Left forelimb (tissue), 1 donor: ENCODE data around the gene TP63.

Experiments
- DNase-seq: peaks from one replicate; pipeline ENCODE4 v3.0.0-alpha.2; 2018; ENCODE audit warnings: low spot score

Gene TP63

DNA sequence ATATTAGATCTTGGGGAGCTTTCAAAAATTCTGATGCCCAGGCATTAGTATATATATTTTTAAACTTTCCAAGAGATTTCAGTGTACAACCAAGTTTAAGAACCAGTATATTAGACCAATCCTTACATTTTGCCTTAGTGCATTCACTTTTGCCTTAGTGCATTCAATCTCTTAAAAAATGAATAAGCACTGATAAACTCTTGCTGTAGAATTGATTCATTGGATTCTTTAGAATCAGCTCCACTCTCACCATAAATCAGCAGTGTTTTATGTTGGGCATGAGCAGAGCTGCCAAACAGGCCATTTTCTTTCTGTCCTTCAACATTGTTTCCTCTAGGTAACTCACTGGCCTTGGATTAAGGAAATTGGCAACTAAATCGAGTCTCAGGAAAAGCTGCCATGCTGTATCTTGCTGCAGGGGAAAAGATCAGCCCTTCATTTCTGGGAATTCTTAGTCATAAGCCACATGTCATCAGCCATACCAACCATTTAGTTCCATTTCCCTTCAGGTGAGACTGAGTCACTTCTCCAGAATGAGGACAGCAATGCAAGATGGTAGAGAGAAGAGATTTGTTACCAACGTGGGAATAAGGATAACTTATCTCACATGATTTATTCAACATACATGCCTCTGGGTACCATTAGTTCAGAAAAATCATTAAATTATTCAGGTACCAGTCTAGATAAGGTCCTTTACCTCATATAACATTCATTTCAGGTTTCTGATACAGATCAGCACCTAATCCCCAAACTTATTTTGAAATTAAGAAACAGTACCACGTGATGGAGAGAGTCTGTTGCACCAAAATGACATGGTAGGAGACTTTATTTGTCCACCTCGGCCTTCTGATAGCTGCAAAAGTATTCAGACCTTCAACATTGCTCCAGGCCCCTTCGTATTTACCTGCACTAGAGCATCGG, 297.0 kb downstream of the TP63 start:
- DNase-seq: no peak

DNA sequence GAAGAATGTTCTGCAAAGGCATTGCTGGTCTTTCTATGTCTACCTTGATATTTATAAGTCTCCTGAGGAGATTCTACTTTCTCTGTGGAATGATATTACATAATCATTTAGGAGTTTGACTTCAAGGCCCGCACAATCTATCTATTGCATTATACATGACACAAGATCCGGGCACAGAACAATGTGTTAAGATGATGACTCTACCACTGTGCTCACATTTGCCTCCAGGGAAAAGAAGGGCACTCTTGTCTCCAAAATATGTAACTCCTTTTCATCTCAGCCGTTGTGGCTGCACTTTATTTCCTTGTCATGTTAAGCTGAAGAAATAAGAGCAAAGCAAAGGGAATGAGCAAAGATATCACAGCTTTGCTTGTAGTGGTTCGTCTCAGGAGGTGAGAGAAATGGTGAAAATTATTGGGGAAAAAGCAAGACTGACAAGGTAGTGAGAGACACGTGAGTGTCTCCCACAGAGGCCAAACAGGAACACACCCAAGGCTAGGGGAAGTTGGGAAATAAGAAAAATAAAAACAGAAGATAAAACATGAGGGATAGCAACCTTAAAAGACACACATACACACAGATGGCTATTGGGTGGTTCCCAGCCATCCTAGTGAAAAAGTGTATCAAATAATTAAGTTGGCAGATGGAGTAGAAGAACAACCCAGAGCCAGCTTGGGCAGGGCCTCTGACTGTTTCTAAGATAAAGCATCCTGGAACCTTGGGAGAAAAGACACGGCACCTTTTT, 305.2 kb downstream of the TP63 start:
- DNase-seq: no peak

DNA sequence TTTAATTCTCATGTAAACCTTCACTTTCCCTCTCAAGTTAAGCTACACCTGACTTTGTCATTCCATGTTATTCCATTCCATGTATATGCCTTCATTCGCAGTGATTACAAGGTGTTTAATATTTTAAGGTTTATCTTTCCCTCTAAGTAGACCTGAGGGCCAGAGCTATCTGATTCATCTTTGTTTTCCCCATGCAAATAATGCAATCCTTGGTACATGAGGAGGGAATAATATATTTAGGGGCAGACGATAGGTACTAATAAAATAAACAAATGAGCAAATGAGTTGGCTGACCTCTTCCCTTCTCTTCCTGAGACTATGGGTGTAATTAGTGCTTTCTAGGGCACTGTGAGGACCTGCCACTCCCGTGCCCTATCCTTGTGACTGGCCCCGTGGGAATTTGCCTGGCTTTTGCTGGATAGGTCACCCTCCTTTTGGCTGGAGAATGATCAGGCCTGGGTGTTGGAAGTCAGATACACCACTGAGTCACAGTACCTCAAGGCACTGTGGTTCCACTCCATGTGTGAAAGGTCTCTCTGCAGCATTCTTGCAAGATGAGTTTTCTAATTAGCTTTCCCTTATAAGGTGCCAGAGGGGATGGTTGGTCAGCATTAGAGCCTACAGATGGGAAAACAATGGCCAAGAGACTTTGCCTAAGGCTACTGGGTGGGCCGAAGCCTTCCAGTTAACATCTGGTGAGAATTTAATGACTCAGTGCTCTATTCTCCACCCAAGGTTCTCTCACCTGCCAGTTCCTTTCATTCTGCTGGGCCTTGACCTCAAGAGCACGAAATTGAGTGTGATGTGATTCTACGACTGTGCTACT, 306.3 kb downstream of the TP63 start:
- no peak for DNase-seq

DNA sequence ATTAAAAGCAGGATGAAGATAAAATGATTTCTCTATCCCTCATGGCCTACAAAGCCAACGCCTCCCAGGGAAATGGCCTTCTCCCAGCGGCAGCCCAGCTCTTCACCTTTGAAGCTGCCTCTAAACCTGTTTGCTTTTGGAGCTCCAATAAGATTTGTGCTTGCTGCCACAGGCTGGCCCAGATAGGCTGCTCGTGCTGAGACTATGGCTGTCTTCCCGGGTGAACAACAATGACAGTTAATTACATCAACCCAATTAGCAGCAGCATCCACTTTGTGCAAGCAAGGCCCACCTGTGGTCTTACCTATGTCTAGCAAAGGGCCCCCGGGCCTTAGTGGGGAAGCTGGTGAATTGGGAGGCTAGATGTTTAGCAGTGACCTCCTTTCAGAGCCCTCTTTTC, 309.9 kb downstream of the TP63 start:
- no peak for DNase-seq

DNA sequence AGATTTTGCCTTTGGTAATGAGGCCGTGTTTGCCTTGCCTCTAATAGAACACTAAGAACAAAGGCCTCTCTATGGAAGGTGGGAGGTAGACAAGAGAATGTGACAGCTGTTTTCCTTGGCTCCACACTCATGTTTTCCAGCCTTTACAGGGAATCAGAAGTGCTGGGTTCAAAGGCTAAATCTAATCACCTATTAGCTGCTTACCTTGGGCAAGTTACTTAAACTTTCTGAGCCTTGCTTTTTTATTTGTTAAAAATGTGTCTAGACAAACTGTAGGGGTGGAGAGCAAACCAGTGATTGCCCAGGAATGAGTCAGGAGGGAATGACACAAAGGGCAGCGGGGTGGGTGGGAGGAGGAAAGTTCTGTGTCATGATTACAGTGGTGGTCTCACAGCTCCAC, 310.5 kb downstream of the TP63 start:
- DNase-seq: no peak

DNA sequence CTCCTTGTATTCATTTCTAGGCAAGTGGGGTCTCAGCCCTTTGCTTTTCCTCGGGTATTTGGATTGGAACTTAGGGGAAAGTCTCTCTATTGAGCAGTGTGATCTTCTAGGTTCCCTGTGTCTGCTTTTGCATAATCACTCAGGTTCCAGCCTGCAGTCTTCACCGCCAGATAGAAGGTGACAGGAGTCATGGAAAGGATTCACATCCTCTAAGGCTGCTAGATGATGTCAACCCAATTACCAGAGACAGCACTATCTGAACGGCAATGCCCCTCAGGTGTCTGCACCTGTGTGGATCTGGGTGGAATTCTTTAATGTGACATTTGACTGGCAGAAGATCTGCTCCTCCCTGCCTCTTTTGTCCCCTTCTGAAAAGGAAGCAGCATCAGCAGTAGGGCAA, 311.8 kb downstream of the TP63 start:
- no peak for DNase-seq

DNA sequence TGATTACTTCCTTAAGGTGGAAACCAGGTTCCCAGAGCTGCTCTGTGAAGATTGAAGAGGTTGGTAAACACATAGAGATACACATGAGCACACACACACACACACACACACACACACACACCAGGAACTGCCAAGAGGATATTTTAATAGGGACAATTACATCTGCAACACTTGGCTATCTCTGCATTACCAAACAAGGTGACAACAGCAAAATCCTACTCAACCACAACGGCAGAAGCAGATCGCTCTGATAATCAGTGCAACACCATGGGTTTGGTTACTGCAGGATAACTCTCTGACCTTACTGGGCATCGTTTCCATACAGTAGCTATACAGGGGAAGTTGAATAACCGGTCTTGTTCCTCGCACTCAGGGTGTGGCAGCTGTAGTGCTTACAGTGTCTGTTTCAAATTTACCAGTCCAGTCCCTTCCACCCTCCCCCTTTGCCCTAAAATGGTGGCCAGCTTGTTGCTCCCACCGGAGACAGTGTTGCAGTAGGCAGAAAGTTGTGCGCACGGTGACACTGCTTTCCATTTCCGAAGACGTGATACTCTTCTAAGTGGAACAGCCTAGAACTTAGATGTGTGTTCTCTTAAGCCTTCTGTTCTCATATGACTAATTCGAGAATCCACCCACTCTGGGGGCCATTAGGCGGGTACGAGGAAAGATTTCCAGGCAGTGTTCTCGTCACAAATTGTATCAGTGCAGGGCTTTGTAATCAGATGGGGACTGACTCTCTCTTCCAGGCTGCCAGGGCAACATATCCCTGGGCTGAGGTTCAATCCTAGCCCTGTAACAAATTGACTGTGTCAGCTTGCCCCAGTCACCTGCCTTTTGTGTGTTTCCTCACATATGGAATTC, 313.3 kb downstream of the TP63 start:
- DNase-seq: no peak

DNA sequence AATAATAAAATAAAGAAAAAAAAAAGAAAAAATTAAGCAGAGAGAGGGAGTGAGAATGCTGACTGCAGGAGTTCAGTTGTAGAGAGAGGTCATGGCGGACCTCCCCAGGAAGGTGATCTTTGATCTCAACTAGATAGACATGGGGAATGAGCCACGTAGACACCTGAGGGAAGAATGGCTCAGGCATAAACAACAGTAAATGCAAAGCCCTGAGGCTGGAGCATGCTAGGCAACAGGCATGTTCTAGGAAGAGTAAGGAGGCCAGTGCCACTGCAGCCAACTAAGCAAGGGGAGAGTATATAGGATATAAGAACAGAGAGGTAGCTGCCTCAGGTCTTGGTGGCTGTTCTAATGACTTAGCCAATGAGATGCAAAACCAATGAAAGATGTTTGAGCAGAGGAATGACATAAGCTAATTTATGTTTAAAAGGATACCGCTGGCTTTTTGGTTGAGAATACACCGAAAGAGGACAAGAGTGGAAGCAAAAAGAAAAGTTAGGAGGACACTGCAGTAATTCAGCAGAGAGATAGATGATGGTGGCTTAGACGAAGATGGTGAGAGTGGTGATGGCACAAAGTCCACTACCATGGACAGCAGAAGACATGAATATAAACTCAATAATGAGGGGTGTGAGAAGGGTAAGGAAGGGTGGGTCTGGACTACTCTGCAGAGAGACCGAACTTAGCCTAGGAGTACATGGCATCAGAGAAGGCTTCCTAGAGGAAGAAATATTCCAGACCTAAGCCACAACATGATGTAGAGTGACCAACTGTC, 314.9 kb downstream of the TP63 start:
- no peak for DNase-seq
